ENCODE data around the gene RMND5A.

DNA sequence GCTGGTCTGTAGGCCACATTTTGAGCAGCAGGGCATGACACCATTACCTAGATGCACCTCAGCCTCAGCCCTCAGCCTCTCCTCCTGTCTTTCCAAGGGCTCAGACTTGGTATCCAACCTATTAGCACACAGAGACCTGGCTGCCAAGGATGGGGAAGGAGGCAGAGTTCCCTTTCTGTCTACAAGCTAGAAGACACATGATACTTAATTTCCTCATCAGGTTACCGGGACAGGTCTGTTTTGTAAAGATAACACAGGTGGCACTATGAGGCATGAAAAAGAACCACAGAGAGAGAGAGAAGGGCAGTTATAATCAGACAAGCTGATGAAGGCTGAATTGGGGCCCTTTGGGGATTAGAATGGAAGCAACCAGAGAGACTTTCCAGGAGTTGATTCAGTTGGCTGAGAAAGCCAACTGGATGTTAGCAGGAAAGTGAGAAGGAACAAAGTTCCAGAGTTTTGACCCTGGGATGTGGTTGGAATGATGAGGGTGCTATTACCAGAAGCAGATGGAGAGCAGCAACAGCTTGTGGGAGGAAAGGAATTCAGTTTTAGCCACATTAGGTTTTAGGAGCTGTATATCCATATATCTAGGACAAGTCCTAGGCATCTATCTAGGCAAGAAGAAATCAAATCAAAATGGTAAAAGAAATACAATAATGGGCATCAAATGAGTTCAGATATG, 46.0 kb upstream of the RMND5A start:
- TF ChIP-seq, protein P1, sequence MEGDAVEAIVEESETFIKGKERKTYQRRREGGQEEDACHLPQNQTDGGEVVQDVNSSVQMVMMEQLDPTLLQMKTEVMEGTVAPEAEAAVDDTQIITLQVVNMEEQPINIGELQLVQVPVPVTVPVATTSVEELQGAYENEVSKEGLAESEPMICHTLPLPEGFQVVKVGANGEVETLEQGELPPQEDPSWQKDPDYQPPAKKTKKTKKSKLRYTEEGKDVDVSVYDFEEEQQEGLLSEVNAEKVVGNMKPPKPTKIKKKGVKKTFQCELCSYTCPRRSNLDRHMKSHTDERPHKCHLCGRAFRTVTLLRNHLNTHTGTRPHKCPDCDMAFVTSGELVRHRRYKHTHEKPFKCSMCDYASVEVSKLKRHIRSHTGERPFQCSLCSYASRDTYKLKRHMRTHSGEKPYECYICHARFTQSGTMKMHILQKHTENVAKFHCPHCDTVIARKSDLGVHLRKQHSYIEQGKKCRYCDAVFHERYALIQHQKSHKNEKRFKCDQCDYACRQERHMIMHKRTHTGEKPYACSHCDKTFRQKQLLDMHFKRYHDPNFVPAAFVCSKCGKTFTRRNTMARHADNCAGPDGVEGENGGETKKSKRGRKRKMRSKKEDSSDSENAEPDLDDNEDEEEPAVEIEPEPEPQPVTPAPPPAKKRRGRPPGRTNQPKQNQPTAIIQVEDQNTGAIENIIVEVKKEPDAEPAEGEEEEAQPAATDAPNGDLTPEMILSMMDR (IDR thresholded peaks at IDR 0.05; ENCODE audit: insufficient read depth, low read length, poor library complexity, severe bottlenecking): no peak
- TF ChIP-seq EZH2phosphoT487 (conservative IDR thresholded peaks at IDR 0.05; ENCODE audit: low read length): no peak

Data from SU-DHL-6 (cell line).